Hepatic stellate cell (primary cell): ENCODE results near the gene PSG7.
"Not testable (repeated sequence)": the region's sequence is repeated elsewhere in the genome, so short reads cannot be mapped to it uniquely, and the experiment has no call there.

Experiments
- DNase-seq: peaks from one replicate; pipeline ENCODE4 v3.0.0; 2011; ENCODE audit warnings: low spot score

PSG7 gene

DNA sequence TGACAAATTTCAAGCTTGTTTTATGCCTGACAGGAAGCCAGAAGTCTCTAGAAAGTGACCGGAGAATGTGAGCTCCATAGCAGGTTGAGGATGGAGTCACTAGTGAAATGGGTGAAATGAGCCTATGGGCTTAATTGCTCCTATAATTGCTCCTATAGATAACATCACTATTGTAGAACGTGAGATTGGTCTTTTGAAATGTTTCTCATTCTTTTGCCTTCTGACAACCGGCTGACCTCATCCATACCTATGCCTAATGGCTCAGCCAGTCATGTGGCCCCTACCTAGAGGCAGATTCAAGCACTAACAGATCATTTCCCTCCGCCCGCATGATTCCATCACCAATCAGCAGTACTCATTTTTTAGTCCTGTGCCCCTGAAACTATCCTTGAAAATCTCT is 23.5 kb downstream of the PSG7 start:
- not testable (repeated sequence) for DNase-seq

DNA sequence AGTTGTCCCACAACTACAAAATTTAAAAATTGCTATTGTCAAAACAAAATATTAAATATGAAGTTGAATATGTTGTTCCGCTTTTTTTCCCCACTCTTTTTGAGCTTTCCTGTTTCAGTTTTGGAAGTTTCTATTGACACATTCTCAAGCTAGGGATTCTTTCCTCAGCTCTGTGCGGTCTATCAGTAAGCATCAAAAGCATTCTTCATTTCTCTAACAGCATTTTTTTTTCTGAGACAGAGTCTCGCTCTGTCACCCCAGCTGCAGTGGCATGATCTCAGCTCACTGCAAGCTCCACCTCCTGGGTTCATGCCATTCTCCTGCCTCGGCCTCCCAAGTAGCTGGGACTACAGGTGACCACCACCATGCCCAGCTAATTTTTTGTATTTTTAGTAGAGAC is 24.1 kb downstream of the PSG7 start:
- DNase-seq, result not testable (repeated sequence)

DNA sequence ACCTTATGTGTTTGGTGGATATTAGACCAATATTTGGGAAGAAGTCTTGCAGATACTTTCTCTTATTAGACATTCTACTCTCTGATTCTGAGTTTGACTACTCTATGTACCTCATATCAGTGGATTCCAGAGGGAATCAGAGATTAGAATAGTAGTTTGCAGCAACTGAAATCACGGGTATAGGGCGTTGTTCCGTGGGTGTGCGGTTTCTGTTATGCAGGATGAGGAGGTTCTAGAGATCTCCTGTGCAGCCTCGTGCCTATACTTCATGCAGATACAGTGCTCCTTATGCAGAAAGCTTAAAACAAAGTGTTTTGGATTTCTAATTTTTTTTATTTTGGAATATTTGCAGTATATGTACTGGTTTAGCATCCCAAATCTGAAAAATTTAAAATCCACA is 25.3 kb downstream of the PSG7 start:
- not testable (repeated sequence) for DNase-seq

DNA sequence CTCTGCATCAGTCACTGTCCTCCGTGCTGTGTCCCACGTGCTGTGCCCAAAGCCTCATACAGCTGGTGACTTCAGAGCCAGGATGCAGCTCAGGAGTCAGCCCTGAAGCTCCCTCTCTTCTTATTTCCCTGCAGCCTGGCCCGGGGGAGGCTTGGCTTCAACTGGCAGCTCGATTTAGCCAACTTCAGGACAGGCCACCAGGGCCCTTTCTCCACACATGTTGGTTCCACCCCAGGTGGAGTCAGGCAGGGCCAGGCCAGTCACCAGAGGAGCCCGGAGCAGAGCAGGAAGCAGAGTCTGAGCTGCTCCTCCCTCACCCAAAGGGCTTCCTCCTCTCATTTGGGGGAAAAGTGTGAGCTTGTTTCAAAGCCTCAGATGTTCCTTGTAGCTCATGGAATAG is 30.8 kb downstream of the PSG7 start:
- not testable (repeated sequence) for DNase-seq

- DNase-seq, result not testable (repeated sequence)
Observed at GRCh38 chr19:42900561-42900960, 36.4 kb downstream of the PSG7 start.

- DNase-seq, result not testable (repeated sequence)
Observed at GRCh38 chr19:42899674-42900073, 37.3 kb downstream of the PSG7 start.

- not testable (repeated sequence) for DNase-seq
Observed at GRCh38 chr19:42899110-42899509, 37.9 kb downstream of the PSG7 start.

- DNase-seq, result not testable (repeated sequence)
Observed at GRCh38 chr19:42898656-42899055, 38.4 kb downstream of the PSG7 start.

GRCh38 chr19:42897729-42898128 is 39.3 kb downstream of the PSG7 start:
- DNase-seq, result not testable (repeated sequence)

DNA sequence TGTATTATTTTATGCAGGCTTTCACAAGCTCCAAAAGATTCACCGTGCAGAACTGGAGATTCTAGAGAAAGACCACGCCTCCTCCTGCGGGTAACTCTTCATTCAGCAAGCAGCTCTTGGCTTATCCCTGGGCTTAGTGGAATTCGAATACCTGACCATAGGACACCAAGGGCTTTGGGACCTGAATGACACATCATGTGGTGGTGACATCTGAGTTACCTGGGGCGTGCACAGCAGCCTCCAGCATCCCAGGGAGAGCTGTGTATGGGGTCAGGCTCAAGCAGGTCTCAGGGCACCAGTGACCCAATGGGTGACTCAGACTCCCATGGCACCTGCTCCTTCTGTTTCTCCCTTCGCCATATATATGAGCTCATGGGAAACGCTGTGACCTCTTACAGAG is 46.6 kb downstream of the PSG7 start:
- not testable (repeated sequence) for DNase-seq

GRCh38 chr19:42887876-42888445 is 49.0 kb downstream of the PSG7 start:
- not testable (repeated sequence) for DNase-seq

DNA sequence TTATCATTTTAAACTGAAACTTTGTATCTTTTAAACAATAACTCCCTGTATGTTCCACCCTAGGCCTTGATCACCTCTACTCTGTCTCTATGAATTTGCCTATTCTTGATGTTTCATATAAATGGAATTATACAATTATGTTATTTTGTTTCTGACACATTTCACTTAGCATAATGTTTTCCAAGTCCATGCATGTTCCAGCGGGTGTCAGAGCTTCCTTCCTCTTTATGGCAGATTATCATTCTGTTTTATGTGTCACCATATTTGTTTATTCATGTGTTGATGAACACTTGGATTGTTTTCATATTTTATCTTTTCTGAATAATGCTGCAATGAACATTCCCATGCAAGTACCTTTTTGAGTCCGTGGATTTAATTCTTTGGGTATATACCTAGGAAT is 54.3 kb downstream of the PSG7 start:
- not testable (repeated sequence) for DNase-seq

- DNase-seq, result not testable (repeated sequence)
Observed at GRCh38 chr19:42882010-42882409, 55.0 kb downstream of the PSG7 start.

DNA sequence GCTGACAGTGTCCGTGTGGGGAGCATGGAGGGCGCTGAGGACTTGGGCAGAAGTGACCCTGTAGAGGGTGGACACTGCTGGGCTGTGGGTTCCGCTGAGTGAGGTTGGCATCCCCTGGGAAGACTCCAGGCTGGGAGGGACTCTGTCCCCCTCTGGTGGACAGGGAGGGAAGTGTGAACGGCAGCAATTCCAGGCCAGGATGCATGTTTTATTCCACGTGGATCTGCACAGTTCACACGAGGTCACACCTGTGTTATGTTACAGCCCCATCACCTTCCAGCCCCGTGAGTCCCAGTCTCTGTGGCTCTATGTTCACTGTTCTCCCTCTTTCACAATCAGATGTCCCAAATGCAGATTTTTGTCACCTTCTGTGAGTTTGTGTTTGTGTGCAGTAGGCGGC is 55.7 kb downstream of the PSG7 start:
- not testable (repeated sequence) for DNase-seq

DNA sequence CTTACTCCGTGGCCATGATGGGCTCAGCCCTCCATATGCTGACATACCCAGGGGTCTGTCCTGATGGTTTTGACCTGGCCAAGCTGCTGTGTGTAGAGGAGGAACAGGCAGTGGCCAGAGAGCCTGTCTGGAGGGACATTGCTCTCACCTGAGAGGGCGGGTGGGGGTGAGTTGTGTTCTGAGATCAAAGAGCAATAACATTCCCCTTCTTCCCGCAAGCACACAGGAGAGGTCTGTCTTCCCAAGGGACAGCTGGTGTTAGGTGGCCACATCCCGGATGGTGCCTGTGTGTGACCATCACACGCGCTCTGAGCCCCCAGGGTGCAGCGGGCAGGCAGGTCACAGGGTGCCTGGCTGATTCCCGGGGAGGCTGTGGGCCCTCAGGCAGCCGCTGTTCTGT is 56.4 kb downstream of the PSG7 start:
- not testable (repeated sequence) for DNase-seq

DNA sequence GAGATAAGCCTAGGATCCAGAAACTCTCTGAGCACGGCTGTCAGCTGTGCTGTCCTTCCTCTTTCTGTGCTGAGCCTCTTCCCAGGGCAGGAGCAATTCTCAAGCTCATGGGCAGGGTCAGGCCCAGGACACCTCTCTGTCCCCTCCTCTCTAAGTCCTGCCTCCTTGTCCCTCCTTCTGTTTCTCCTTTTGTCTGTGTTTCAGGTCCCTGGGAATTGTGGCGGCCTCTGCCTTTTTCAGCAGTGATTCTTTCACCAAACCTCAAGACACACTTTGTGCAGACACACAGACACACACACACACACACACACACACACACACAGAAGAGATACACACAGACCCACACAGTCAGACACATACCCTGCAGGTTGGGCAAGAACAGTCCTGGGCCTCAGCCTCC is 57.4 kb downstream of the PSG7 start, which contains the start of gene PSG1:
Gene PSG1 (minus strand): TSS at position 101 of the 400 bp plus-strand sequence. CDS start 132 bp downstream, outside the sequence.
- DNase-seq, result no peak

- not testable (repeated sequence) for DNase-seq
Observed at GRCh38 chr19:42876596-42876995, 60.4 kb downstream of the PSG7 start.

- DNase-seq, result not testable (repeated sequence)
Observed at GRCh38 chr19:42875881-42876280, 61.1 kb downstream of the PSG7 start.

DNA sequence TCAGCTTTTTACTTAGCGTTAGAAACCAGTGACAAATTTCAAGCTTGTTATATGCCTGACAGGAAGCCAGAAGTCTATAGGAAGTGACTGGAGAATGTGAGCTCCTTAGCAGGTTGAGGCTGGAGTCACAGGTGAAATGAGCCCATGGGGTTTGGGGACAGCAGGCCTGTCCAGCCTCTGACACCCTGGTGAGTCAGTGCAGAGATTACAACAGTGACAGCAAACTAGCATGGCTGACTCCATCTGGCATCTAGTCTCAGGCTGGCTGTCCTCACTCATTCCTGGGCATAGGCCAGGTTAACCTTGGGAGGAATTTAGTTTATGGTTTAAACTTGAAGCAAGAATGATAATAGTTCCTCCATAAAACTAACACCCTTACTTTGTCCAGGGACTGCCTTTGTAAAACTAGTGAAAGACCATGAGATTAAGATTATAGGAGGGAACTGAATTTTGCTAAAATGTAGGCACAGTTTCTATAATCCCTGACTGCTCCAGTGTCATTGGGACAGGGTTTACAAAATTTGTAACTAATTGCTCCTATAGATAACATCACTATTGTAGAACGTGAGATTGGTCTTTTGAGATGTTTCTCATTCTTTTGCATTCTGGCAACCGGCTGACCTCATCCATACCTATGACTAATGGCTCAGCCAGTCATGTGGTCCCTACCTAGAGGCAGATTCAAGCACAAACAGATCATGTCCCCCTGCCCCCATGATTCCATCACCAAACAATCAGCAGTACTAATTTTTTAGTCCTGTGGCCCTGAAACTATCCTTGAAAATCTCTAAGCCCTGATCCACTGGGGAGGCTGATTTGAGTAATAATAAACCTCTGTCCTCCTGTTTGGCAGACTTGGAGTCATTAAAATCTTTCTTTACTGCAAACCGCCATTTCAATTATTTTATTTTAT is 61.9 kb downstream of the PSG7 start:
- DNase-seq, result not testable (repeated sequence)

GRCh38 chr19:42874136-42874535 is 62.9 kb downstream of the PSG7 start:
- not testable (repeated sequence) for DNase-seq
